ENCODE data around the gene WDR18. TPM values are rescaled to one million over a fixed set of nuclear protein-coding genes. Genes with fewer than 3 reads are reported as not detected.

The WDR18 gene
- total RNA-seq, 1 donor from 2014 or later: 21.9 TPM

GRCh38 chr19:943551-944170 is 40.5 kb upstream of the WDR18 start:
- intact Hi-C loops (cut with DNase I): no loop called here

GRCh38 chr19:944171-944567 is 40.0 kb upstream of the WDR18 start:
- ATAC-seq: no peak
- Histone ChIP-seq H3K36me3 (no peaks in the 10 kb centered on the region), H3K27ac (no peak overlapping the region), H3K4me1 (peaks cover 22% of the 10 kb centered on the region), H3K27me3 (no peaks in the 10 kb centered on the region), H3K9me3 (no peaks in the 10 kb centered on the region), H3K4me3 (no peak overlapping the region)
- no peak for TF ChIP-seq CTCF (IDR thresholded peaks at IDR 0.05)
- no peak for DNase-seq
- intact Hi-C loops (cut with DNase I): no loop called here

More at GRCh38 chr19:943551-944170, 40.5 kb upstream of the WDR18 start:
- Histone ChIP-seq H3K36me3 (no peaks in the 10 kb centered on the region), H3K4me3 (no peak overlapping the region), H3K9me3 (no peaks in the 10 kb centered on the region), H3K4me1 (peaks cover 22% of the 10 kb centered on the region), H3K27ac (no peak overlapping the region), H3K27me3 (no peaks in the 10 kb centered on the region)
- ATAC-seq (no peak), DNase-seq (no peak)
- no peak for TF ChIP-seq CTCF (IDR thresholded peaks at IDR 0.05)

- no peaks in the 10 kb centered on the region for H3K36me3 ChIP-seq
- no peak overlapping the region for H3K4me3 ChIP-seq
- ATAC-seq (no peak), DNase-seq (no peak)
- H3K27ac ChIP-seq: no peak overlapping the region
- TF ChIP-seq CTCF (IDR thresholded peaks at IDR 0.05): no peak
- intact Hi-C loops (cut with DNase I): no loop called here
- H3K27me3 ChIP-seq: no peaks in the 10 kb centered on the region
- peaks cover 21% of the 10 kb centered on the region for H3K4me1 ChIP-seq
- no peaks in the 10 kb centered on the region for H3K9me3 ChIP-seq
Measured at GRCh38 chr19:944663-945241, 39.4 kb upstream of the WDR18 start.

- H3K9me3 ChIP-seq: no peaks in the 10 kb centered on the region
- TF ChIP-seq CTCF (IDR thresholded peaks at IDR 0.05): no peak
- no peaks in the 10 kb centered on the region for H3K27me3 ChIP-seq
- intact Hi-C loops (cut with DNase I): no loop called here
- peaks cover 12% of the 10 kb centered on the region for H3K4me1 ChIP-seq
- DNase-seq: no peak
- H3K27ac ChIP-seq: no peak overlapping the region
- no peak overlapping the region for H3K4me3 ChIP-seq
- H3K36me3 ChIP-seq: no peaks in the 10 kb centered on the region
- no peak for ATAC-seq
Measured at GRCh38 chr19:945401-946252, 38.5 kb upstream of the WDR18 start.

GRCh38 chr19:947090-947706 is 36.9 kb upstream of the WDR18 start:
- intact Hi-C loops (cut with DNase I): no loop called here
- Histone ChIP-seq H3K9me3 (no peaks in the 10 kb centered on the region), H3K27me3 (no peaks in the 10 kb centered on the region), H3K4me1 (no peaks in the 10 kb centered on the region), H3K27ac (no peak overlapping the region), H3K36me3 (no peaks in the 10 kb centered on the region), H3K4me3 (no peak overlapping the region)
- no peak for DNase-seq
- no peak for ATAC-seq
- no peak for TF ChIP-seq CTCF (IDR thresholded peaks at IDR 0.05)
